HCT116 (cell line): ENCODE measurements around the gene ASB8. TPM values are rescaled to one million over a fixed set of nuclear protein-coding genes. Genes with fewer than 3 reads are reported as not detected.

Experiments
- ATAC-seq: fragments of 200-7000 bp; cut with Tn5 transposase; 2 replicates; pipeline ENCODE4 v1.9.1; 2020; ENCODE audit warnings: mild to moderate bottlenecking, moderate library complexity
- BruUV-seq: library from RNA; stranded (reverse); fragments of 400-500 nt; replicated peaks from 2 replicates; lab custom pipeline; 2021; lab: Mats Ljungman, UMichigan
- CTCF ChIA-PET: fragments of 300-600 bp; sonication (Branson Sonifier 250); formaldehyde crosslinking; loops from one replicate; lab custom pipeline; 2021; ENCODE audit warnings: antibody characterized with exemption; lab: Charles Lee
- POLR2A ChIA-PET: fragments of 300-600, 350-600 bp; sonication (Branson Sonifier 250); formaldehyde crosslinking; loops from one replicate; lab custom pipeline; 2021; ENCODE audit warnings: antibody characterized with exemption; lab: Charles Lee
- RAD21 ChIA-PET, 2 experiments: fragments of 300-600 bp; sonication (Branson Sonifier 250); formaldehyde crosslinking; loops; one replicate each; lab custom pipeline; 2023; ENCODE audit warnings: low total read pairs in 2 of 2; ENCODE audit not compliant: uncharacterized antibody in 2 of 2, unreplicated experiment in 2 of 2, low non-redundant PET in 1 of 2; lab: Charles Lee
- DNase-seq: peaks from one replicate; pipeline ENCODE4 v3.0.0-alpha.2; 2010; ENCODE audit warnings: low read depth, low spot score
- H2AFZ ChIP-seq: fragments of 200-600 bp; shearing (Covaris generic), sonication (generic); 2 replicates; pipeline ENCODE4 v1.6.1; 2017; ENCODE audit warnings: low read depth, mixed run types, mixed read lengths, antibody characterized with exemption, low read length; ENCODE audit not compliant: poor library complexity, severe bottlenecking
- H3K27ac ChIP-seq: 2 replicates; pipeline ENCODE4 v1.5.1; 2012; ENCODE audit warnings: low read depth, low read length
- H3K27me3 ChIP-seq: fragments of 200-600 bp; sonication (generic); 2 replicates; pipeline ENCODE4 v1.6.1; 2016; ENCODE audit warnings: mixed run types, low read length, mixed read lengths; ENCODE audit not compliant: insufficient read depth
- H3K36me3 ChIP-seq, 2 experiments: fragments of 200-500 bp in 1 of 2; fragments of 200-600 bp in 1 of 2; sonication (Bioruptor generic) in 1 of 2; sonication (generic) in 1 of 2; 2 replicates each; pipeline versions ENCODE4 v1.5.1 to v1.6.1; 2014 to 2016; ENCODE audit warnings: low read length in 2 of 2, inconsistent platforms in 1 of 2, mixed read lengths in 1 of 2, mixed run types in 1 of 2; ENCODE audit not compliant: insufficient read depth in 2 of 2, control insufficient read depth in 1 of 2
- H3K4me1 ChIP-seq, 2 experiments: fragments of 200-600 bp in 1 of 2; sonication (generic) in 1 of 2; 2 replicates each; pipeline versions ENCODE4 v1.5.1 to v1.6.1; 2012 to 2017; ENCODE audit warnings: low read length in 2 of 2, inconsistent platforms in 1 of 2, mild to moderate bottlenecking in 1 of 2, mixed read lengths in 1 of 2, mixed run types in 1 of 2, moderate library complexity in 1 of 2; ENCODE audit not compliant: insufficient read depth in 2 of 2, control insufficient read depth in 1 of 2
- H3K4me2 ChIP-seq: fragments of 200-600 bp; sonication (generic); 2 replicates; pipeline ENCODE4 v1.6.1; 2017; ENCODE audit warnings: mixed run types, low read length, mixed read lengths
- H3K4me3 ChIP-seq, 2 experiments: fragments of 200-600 bp in 1 of 2; sonication (generic) in 1 of 2; replicated peaks in 1 of 2; 2 replicates each; pipeline ENCODE4 v1.5.1; 2011 to 2016; ENCODE audit warnings: low read length in 2 of 2, control low read depth in 1 of 2, low read depth in 1 of 2, mild to moderate bottlenecking in 1 of 2, mixed read lengths in 1 of 2, mixed run types in 1 of 2
- H3K79me2 ChIP-seq: fragments of 200-600 bp; sonication (generic); 2 replicates; pipeline ENCODE4 v1.6.1; 2017; ENCODE audit warnings: mild to moderate bottlenecking, mixed run types, low read length, moderate library complexity, mixed read lengths; ENCODE audit not compliant: insufficient read depth
- H3K9ac ChIP-seq: fragments of 200-600 bp; sonication (generic); 2 replicates; pipeline ENCODE4 v1.6.1; 2016; ENCODE audit warnings: low read length, mixed read lengths
- H3K9me2 ChIP-seq: fragments of 200-600 bp; sonication (generic), shearing (Covaris generic); 2 replicates; pipeline ENCODE4 v1.6.1; 2017; ENCODE audit warnings: mixed run types, mild to moderate bottlenecking, moderate library complexity; ENCODE audit not compliant: insufficient read depth
- H3K9me3 ChIP-seq, 2 experiments: fragments of 200-500 bp in 1 of 2; fragments of 200-600 bp in 1 of 2; sonication (Bioruptor generic) in 1 of 2; sonication (generic) in 1 of 2; 2 replicates each; pipeline ENCODE4 v1.6.1; 2014 to 2017; ENCODE audit warnings: low read length in 2 of 2, mixed read lengths in 2 of 2, inconsistent platforms in 1 of 2, low read depth in 1 of 2, mild to moderate bottlenecking in 1 of 2, mixed run types in 1 of 2, moderate library complexity in 1 of 2; ENCODE audit not compliant: control insufficient read depth in 1 of 2, insufficient read depth in 1 of 2
- H4K20me1 ChIP-seq: fragments of 200-600 bp; sonication (generic), shearing (Covaris generic); 2 replicates; pipeline ENCODE4 v1.6.1; 2017; ENCODE audit warnings: mixed run types, mild to moderate bottlenecking, moderate library complexity; ENCODE audit not compliant: insufficient read depth
- CTCF ChIP-seq, 3 experiments: fragments of 200-600 bp in 1 of 3; sonication (generic) in 1 of 3; IDR thresholded peaks in 2 of 3; conservative IDR thresholded peaks in 1 of 3; 2 replicates each; pipeline ENCODE4 v1.5.1; 2012 to 2017; ENCODE audit warnings: low read depth in 2 of 3, low read length in 2 of 3, antibody characterized with exemption in 1 of 3, borderline replicate concordance in 1 of 3, control low read depth in 1 of 3, mild to moderate bottlenecking in 1 of 3, mixed read lengths in 1 of 3, mixed run types in 1 of 3, moderate library complexity in 1 of 3; ENCODE audit not compliant: insufficient read depth in 1 of 3
- EZH2phosphoT487 ChIP-seq: fragments of 200-600 bp; IDR thresholded peaks from 2 replicates; pipeline ENCODE4 v1.6.1; 2018; ENCODE audit warnings: antibody characterized with exemption, borderline replicate concordance
- POLR2A ChIP-seq: IDR thresholded peaks from 2 replicates; pipeline ENCODE4 v1.7.0; 2011; ENCODE audit warnings: borderline replicate concordance; ENCODE audit not compliant: insufficient read depth, insufficient read length; ENCODE audit errors: extremely low read depth
- RAD21 ChIP-seq: IDR thresholded peaks from 2 replicates; pipeline ENCODE4 v1.6.1; 2012; ENCODE audit warnings: low read depth, mild to moderate bottlenecking
- SIN3A ChIP-seq: IDR thresholded peaks from 2 replicates; pipeline ENCODE4 v1.6.1; 2012; ENCODE audit warnings: low read depth
- SRF ChIP-seq: IDR thresholded peaks from 2 replicates; pipeline ENCODE4 v1.6.1; 2012; ENCODE audit warnings: low read depth
- TCF7L2 ChIP-seq: IDR thresholded peaks from 2 replicates; pipeline ENCODE4 v1.7.0; 2011; ENCODE audit warnings: borderline replicate concordance, inconsistent platforms; ENCODE audit not compliant: insufficient read depth, insufficient read length; ENCODE audit errors: extremely low read depth
- YY1 ChIP-seq: IDR thresholded peaks from 2 replicates; pipeline ENCODE4 v1.6.1; 2011; ENCODE audit warnings: low read length, low read depth, moderate library complexity, mild to moderate bottlenecking; ENCODE audit not compliant: insufficient replicate concordance; ENCODE audit errors: extremely low read depth
- ZFX ChIP-seq: fragments of 450-650 bp; IDR thresholded peaks from 2 replicates; pipeline ENCODE4 v1.6.1; 2017
- intact Hi-C: fragments of 100-400 bp; cut with micrococcal nuclease; formaldehyde crosslinking; loops from 2 replicates; pipeline ENCODE4 v1.10.0; 2022
- total RNA-seq: library from RNA; stranded (reverse); gene quantifications from one replicate; pipeline ENCODE4 v1.2.1, GENCODE V29; 2021; ENCODE audit not compliant: unreplicated experiment
- TF ChIP-seq, protein P1 (sequence below): IDR thresholded peaks from 2 replicates; pipeline ENCODE4 v1.6.1; 2011; ENCODE audit warnings: mild to moderate bottlenecking, low read length, moderate library complexity; ENCODE audit not compliant: insufficient replicate concordance; ENCODE audit errors: extremely low read depth
- TF ChIP-seq, protein P2 (sequence below): IDR thresholded peaks from 2 replicates; pipeline ENCODE4 v1.6.1; 2012

The ASB8 gene
- total RNA-seq, 1 experiment from 2014 or later = 14.0 TPM

GRCh38 chr12:48126953-48127630 is 30.2 kb downstream of the ASB8 start:
- ChIA-PET POLR2A (no interaction called here), CTCF (no interaction called here), RAD21 (no interaction called here)
- Histone ChIP-seq H3K27ac (no peak overlapping the region), H2AFZ (no peak overlapping the region), H3K79me2 (peaks cover 17% of the 10 kb centered on the region; the same call in 1 of the 2 replicates), H3K4me3 (no peak overlapping the region), H3K9me3 (no peaks in the 10 kb centered on the region), H4K20me1 (no peaks in the 10 kb centered on the region), H3K27me3 (no peaks in the 10 kb centered on the region), H3K4me1 (no peaks in the 10 kb centered on the region), H3K36me3 (peaks cover 59 to 68% of the 10 kb centered on the region in 2 experiments), H3K4me2 (no peak overlapping the region), H3K9ac (no peak overlapping the region), H3K9me2 (no peaks in the 10 kb centered on the region)
- DNase-seq (no peak), ATAC-seq (no peak)
- BruUV-seq = no TSS peak
- TF ChIP-seq CTCF (IDR thresholded peaks at IDR 0.05 in 2 of 3, conservative IDR thresholded peaks at IDR 0.05 in 1 of 3; ENCODE audit: borderline replicate concordance in 1 of 3, insufficient read depth in 1 of 3, low read depth in 2 of 3, low read length in 2 of 3) (no peak), ZFX (no peak), POLR2A (no peak), EZH2phosphoT487 (no peak), SRF (no peak), YY1 (no peak)
- intact Hi-C loops = no loop called here

- peaks cover 51 to 61% of the 10 kb centered on the region in 2 experiments for H3K36me3 ChIP-seq
- H3K4me2 ChIP-seq = no peak overlapping the region
- no TSS peak for BruUV-seq
- ChIA-PET CTCF (no interaction called here), RAD21 (no interaction called here), POLR2A (no interaction called here)
- no peak for ATAC-seq
- H3K9me2 ChIP-seq = no peaks in the 10 kb centered on the region
- H3K79me2 ChIP-seq = peaks cover 28% of the 10 kb centered on the region
- intact Hi-C loops = no loop called here
- H4K20me1 ChIP-seq = no peaks in the 10 kb centered on the region
- H3K27ac ChIP-seq = no peak overlapping the region
- H3K4me3 ChIP-seq = no peak overlapping the region
- no peaks in the 10 kb centered on the region for H3K27me3 ChIP-seq
- H2AFZ ChIP-seq = no peak overlapping the region
- no peak overlapping the region for H3K9ac ChIP-seq
- no peaks in the 10 kb centered on the region for H3K4me1 ChIP-seq
- H3K9me3 ChIP-seq = no peaks in the 10 kb centered on the region
- DNase-seq = no peak
- TF ChIP-seq RAD21 = no peak
- no peak for TF ChIP-seq SIN3A
- no peak for TF ChIP-seq TCF7L2
- TF ChIP-seq, protein P1, sequence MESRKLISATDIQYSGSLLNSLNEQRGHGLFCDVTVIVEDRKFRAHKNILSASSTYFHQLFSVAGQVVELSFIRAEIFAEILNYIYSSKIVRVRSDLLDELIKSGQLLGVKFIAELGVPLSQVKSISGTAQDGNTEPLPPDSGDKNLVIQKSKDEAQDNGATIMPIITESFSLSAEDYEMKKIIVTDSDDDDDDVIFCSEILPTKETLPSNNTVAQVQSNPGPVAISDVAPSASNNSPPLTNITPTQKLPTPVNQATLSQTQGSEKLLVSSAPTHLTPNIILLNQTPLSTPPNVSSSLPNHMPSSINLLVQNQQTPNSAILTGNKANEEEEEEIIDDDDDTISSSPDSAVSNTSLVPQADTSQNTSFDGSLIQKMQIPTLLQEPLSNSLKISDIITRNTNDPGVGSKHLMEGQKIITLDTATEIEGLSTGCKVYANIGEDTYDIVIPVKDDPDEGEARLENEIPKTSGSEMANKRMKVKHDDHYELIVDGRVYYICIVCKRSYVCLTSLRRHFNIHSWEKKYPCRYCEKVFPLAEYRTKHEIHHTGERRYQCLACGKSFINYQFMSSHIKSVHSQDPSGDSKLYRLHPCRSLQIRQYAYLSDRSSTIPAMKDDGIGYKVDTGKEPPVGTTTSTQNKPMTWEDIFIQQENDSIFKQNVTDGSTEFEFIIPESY = no peak
- no peak for TF ChIP-seq YY1
- no peak for TF ChIP-seq POLR2A
- TF ChIP-seq, protein P2, sequence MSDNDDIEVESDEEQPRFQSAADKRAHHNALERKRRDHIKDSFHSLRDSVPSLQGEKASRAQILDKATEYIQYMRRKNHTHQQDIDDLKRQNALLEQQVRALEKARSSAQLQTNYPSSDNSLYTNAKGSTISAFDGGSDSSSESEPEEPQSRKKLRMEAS = no peak
- no peak for TF ChIP-seq CTCF (IDR thresholded peaks at IDR 0.05 in 2 of 3, conservative IDR thresholded peaks at IDR 0.05 in 1 of 3; ENCODE audit: borderline replicate concordance in 1 of 3, insufficient read depth in 1 of 3, low read depth in 2 of 3, low read length in 2 of 3)
Observed at GRCh38 chr12:48125985-48126384, 31.3 kb downstream of the ASB8 start.
